OCI-LY3 (cell line): ENCODE data around the gene DCDC2.

Experiments
- CTCF ChIP-seq: fragments of 200-600, 300-600 bp; sonication (generic); IDR thresholded peaks from 2 replicates; pipeline ENCODE4 v1.5.1; 2014; ENCODE audit warnings: antibody characterized with exemption, low read length, low read depth
- EZH2phosphoT487 ChIP-seq: fragments of 200-600 bp; shearing (Covaris generic); IDR thresholded peaks from 2 replicates; pipeline ENCODE4 v1.6.1; 2018; ENCODE audit warnings: antibody characterized with exemption, mixed run types, low read depth

DNA sequence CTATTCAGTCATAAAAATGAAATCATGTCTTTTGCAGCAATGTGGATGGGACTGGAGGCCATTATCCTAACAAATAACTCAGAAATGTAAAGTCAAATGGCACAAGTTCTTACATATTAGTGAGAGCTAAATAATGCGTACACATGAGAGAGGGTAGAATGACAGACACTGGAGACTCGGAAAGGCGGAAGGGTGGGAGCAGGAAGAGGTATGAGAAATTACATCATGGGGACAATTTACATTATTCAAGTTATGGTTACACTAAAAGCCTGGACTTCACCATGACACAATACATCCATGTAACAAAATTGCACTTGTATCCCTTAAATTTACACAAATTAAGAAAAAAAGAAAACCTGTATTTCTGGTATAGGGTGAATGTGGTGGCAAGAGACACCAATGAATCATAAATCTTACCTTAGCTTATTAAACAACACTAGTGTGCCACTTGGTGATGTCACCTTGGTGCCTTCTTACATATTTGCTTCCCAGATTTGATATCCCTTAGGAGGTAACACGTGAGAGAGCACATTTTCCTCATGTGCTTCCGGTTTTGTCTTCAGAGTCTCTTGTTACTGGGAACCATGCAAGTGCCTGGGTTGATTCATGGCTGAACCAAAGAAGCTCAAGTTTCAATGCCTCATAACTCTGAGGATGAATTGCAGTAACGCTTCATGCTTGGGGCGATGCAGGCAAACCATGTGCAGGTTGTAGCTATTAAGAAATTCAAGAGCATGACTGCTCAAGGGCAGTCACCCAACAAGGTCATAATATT, 84.6 kb downstream of the DCDC2 start:
- TF ChIP-seq CTCF (no peak), EZH2phosphoT487 (no peak)
